NCI-H2107 treated with DMSO at 0.1 percent for 48 hours (cell line): Measurements from ENCODE around the gene INTS11.

Experiments used
- DNase-seq: peaks from one replicate; lab custom pipeline; 2025; ENCODE audit not compliant: unreplicated experiment; lab: John Stamatoyannopoulos, UW

INTS11 gene

GRCh38 chr1:1287288-1288110 lies 37.0 kb downstream of the INTS11 start:
- no peak for DNase-seq

- DNase-seq: no peak
Observed at GRCh38 chr1:1286313-1287261, 37.9 kb downstream of the INTS11 start.

- no peak for DNase-seq
Observed at GRCh38 chr1:1285611-1286311, 38.7 kb downstream of the INTS11 start.

- DNase-seq: no peak
Observed at GRCh38 chr1:1285102-1285571, 39.3 kb downstream of the INTS11 start.

- DNase-seq: no peak
Observed at GRCh38 chr1:1284221-1285101, 40.0 kb downstream of the INTS11 start.

GRCh38 chr1:1283821-1284220 lies 40.6 kb downstream of the INTS11 start:
- no peak for DNase-seq

GRCh38 chr1:1282998-1283397 lies 41.5 kb downstream of the INTS11 start:
- DNase-seq: no peak

- DNase-seq: no peak
Observed at GRCh38 chr1:1281533-1282321, 42.7 kb downstream of the INTS11 start.

- DNase-seq: no peak
Observed at GRCh38 chr1:1280782-1281481, 43.5 kb downstream of the INTS11 start.

GRCh38 chr1:1279028-1279427 lies 45.4 kb downstream of the INTS11 start:
- no peak for DNase-seq

GRCh38 chr1:1278620-1279019 lies 45.8 kb downstream of the INTS11 start:
- DNase-seq: no peak

- no peak for DNase-seq
Observed at GRCh38 chr1:1275836-1276235, 48.6 kb downstream of the INTS11 start.

GRCh38 chr1:1274931-1275431 lies 49.5 kb downstream of the INTS11 start:
- DNase-seq: no peak

GRCh38 chr1:1274299-1274930 lies 50.0 kb downstream of the INTS11 start:
- DNase-seq: no peak

GRCh38 chr1:1273512-1274298 lies 50.8 kb downstream of the INTS11 start, which contains the start of gene UBE2J2:
Gene UBE2J2 (minus strand): TSS chr1:1273854. CDS start chr1:1267992, 5,862 bp downstream.
- no peak for DNase-seq

GRCh38 chr1:1273209-1273511 lies 51.3 kb downstream of the INTS11 start:
- no peak for DNase-seq
